IMR-90 (cell line): ENCODE data around the gene TLR1. TPM values are rescaled to one million over a fixed set of nuclear protein-coding genes. Genes with fewer than 3 reads are reported as not detected.

Experiments used
- ATAC-seq: fragments of 200-7000 bp; cut with Tn5 transposase; 2 replicates; pipeline ENCODE4 v1.9.1; 2020; ENCODE audit warnings: low read depth, mild to moderate bottlenecking, moderate library complexity
- BruUV-seq: library from RNA; stranded (reverse); fragments of 400-500 nt; replicated peaks from 2 replicates; lab custom pipeline; 2021; lab: Mats Ljungman, UMichigan
- CTCF ChIA-PET: fragments of 300-600 bp; formaldehyde crosslinking; extraction: SDS; loops from one replicate; lab custom pipeline; 2021; ENCODE audit warnings: antibody characterized with exemption; lab: Yijun Ruan, JAX
- POLR2A ChIA-PET: fragments of 300-600 bp; sonication (Branson Sonifier 250); formaldehyde crosslinking; loops from one replicate; lab custom pipeline; 2022; ENCODE audit warnings: antibody characterized with exemption; ENCODE audit not compliant: unreplicated experiment; lab: Charles Lee
- DNase-seq: peaks from one replicate; pipeline ENCODE4 v3.0.0; 2013
- H2AFZ ChIP-seq: replicated peaks from 2 replicates; pipeline ENCODE3; 2013; ENCODE audit warnings: low read length, mild to moderate bottlenecking; ENCODE audit not compliant: poor library complexity
- H2AK5ac ChIP-seq: 2 replicates; pipeline ENCODE4 v1.6.1; 2013; ENCODE audit warnings: low read depth, low read length, inconsistent platforms
- H2AK9ac ChIP-seq: replicated peaks from 2 replicates; pipeline ENCODE3; 2013; ENCODE audit warnings: mild to moderate bottlenecking, low read depth, low read length, moderate library complexity; ENCODE audit not compliant: poor library complexity
- H2BK120ac ChIP-seq: 2 replicates; pipeline ENCODE4 v1.6.1; 2013; ENCODE audit warnings: low read depth, low read length, inconsistent platforms
- H2BK15ac ChIP-seq: 3 replicates; pipeline ENCODE4 v1.6.1; 2013; ENCODE audit warnings: low read depth, low read length, inconsistent platforms
- H2BK20ac ChIP-seq: 2 replicates; pipeline ENCODE4 v1.6.1; 2013; ENCODE audit warnings: low read depth, mild to moderate bottlenecking, inconsistent platforms, low read length, moderate library complexity
- H2BK5ac ChIP-seq: 2 replicates; pipeline ENCODE4 v1.6.1; 2013; ENCODE audit warnings: mild to moderate bottlenecking, low read depth, low read length, inconsistent platforms; ENCODE audit not compliant: poor library complexity, severe bottlenecking
- H3K14ac ChIP-seq: replicated peaks from 2 replicates; pipeline ENCODE4 v1.6.1; 2013; ENCODE audit warnings: low read depth, low read length, inconsistent platforms
- H3K18ac ChIP-seq: 2 replicates; pipeline ENCODE4 v1.6.1; 2013; ENCODE audit warnings: low read depth, low read length, control low read depth
- H3K23ac ChIP-seq: 2 replicates; pipeline ENCODE4 v1.6.1; 2013; ENCODE audit warnings: low read depth, low read length, inconsistent platforms
- H3K27ac ChIP-seq: 2 replicates; pipeline ENCODE4 v1.5.1; 2013; ENCODE audit warnings: mild to moderate bottlenecking, control low read depth, low read length; ENCODE audit not compliant: insufficient read depth
- H3K27me3 ChIP-seq: 2 replicates; pipeline ENCODE4 v1.6.1; 2013; ENCODE audit warnings: low read length; ENCODE audit not compliant: control insufficient read depth, insufficient read depth
- H3K36me3 ChIP-seq: 2 replicates; pipeline ENCODE4 v1.6.1; 2013; ENCODE audit warnings: low read length, mixed read lengths; ENCODE audit not compliant: control insufficient read depth, insufficient read depth
- H3K4ac ChIP-seq: 2 replicates; pipeline ENCODE4 v1.6.1; 2013; ENCODE audit warnings: low read depth, low read length, inconsistent platforms
- H3K4me1 ChIP-seq: 2 replicates; pipeline ENCODE4 v1.6.1; 2013; ENCODE audit warnings: low read length, mixed read lengths; ENCODE audit not compliant: control insufficient read depth, insufficient read depth
- H3K4me2 ChIP-seq: 2 replicates; pipeline ENCODE4 v1.6.1; 2013; ENCODE audit warnings: low read depth, mild to moderate bottlenecking, control low read depth, low read length, moderate library complexity
- H3K4me3 ChIP-seq: 2 replicates; pipeline ENCODE4 v1.5.1; 2013; ENCODE audit warnings: low read depth, mild to moderate bottlenecking, control low read depth, low read length, moderate library complexity; ENCODE audit not compliant: insufficient read depth
- H3K56ac ChIP-seq: 2 replicates; pipeline ENCODE4 v1.6.1; 2013; ENCODE audit warnings: low read length, inconsistent platforms; ENCODE audit not compliant: insufficient read depth; ENCODE audit errors: extremely low read depth
- H3K79me1 ChIP-seq, 2 experiments: 2 replicates each; pipeline ENCODE4 v1.6.1; 2013; ENCODE audit warnings: low read length in 2 of 2, inconsistent platforms in 1 of 2, low read depth in 1 of 2
- H3K9ac ChIP-seq: 2 replicates; pipeline ENCODE4 v1.6.1; 2013; ENCODE audit warnings: low read depth, low read length, control low read depth
- H3K9me1 ChIP-seq: 2 replicates; pipeline ENCODE4 v1.6.1; 2013; ENCODE audit warnings: low read length, inconsistent platforms; ENCODE audit not compliant: insufficient read depth
- H3K9me3 ChIP-seq: 2 replicates; pipeline ENCODE4 v1.6.1; 2013; ENCODE audit warnings: low read length; ENCODE audit not compliant: control insufficient read depth, insufficient read depth
- H4K20me1 ChIP-seq: 2 replicates; pipeline ENCODE4 v1.6.1; 2013; ENCODE audit warnings: low read length, inconsistent platforms; ENCODE audit not compliant: insufficient read depth
- H4K5ac ChIP-seq: 2 replicates; pipeline ENCODE4 v1.6.1; 2013; ENCODE audit warnings: mild to moderate bottlenecking, low read depth, low read length, control low read depth
- H4K8ac ChIP-seq, 2 experiments: 2 replicates each; pipeline ENCODE4 v1.6.1; 2013; ENCODE audit warnings: low read depth in 2 of 2, low read length in 2 of 2, control low read depth in 1 of 2, inconsistent platforms in 1 of 2
- H4K91ac ChIP-seq: 2 replicates; pipeline ENCODE4 v1.6.1; 2013; ENCODE audit warnings: low read depth, low read length, inconsistent platforms; ENCODE audit not compliant: insufficient read depth
- BHLHE40 ChIP-seq: fragments of 150-350 bp; IDR thresholded peaks from 2 replicates; pipeline ENCODE4 v1.6.1; 2016; ENCODE audit warnings: mild to moderate bottlenecking, low read depth, low read length
- CEBPB ChIP-seq: IDR thresholded peaks from 2 replicates; pipeline ENCODE4 v1.6.1; 2012; ENCODE audit warnings: low read depth, low read length, improper control_type of control experiment
- FOS ChIP-seq: fragments of 150-350 bp; IDR thresholded peaks from 2 replicates; pipeline ENCODE4 v1.6.1; 2016; ENCODE audit warnings: low read depth, low read length
- MAFK ChIP-seq: IDR thresholded peaks from 2 replicates; pipeline ENCODE4 v1.6.1; 2012; ENCODE audit warnings: low read depth, low read length, improper control_type of control experiment
- MAZ ChIP-seq: IDR thresholded peaks from 2 replicates; pipeline ENCODE4 v1.6.1; 2012; ENCODE audit warnings: low read depth, mild to moderate bottlenecking, low read length, improper control_type of control experiment, moderate library complexity, borderline replicate concordance
- MXI1 ChIP-seq: IDR thresholded peaks from 2 replicates; pipeline ENCODE4 v1.6.1; 2012; ENCODE audit warnings: low read depth, mild to moderate bottlenecking, low read length, moderate library complexity, borderline replicate concordance
- NFE2L2 ChIP-seq: fragments of 150-350 bp; IDR thresholded peaks from 2 replicates; pipeline ENCODE4 v1.6.1; 2016; ENCODE audit warnings: low read depth, mild to moderate bottlenecking, low read length
- POLR2A ChIP-seq: IDR thresholded peaks from 2 replicates; pipeline ENCODE4 v1.6.1; 2012; ENCODE audit warnings: mild to moderate bottlenecking, low read depth, low read length
- RAD21 ChIP-seq: IDR thresholded peaks from 2 replicates; pipeline ENCODE4 v1.6.1; 2012; ENCODE audit warnings: low read length, improper control_type of control experiment
- SMC3 ChIP-seq: fragments of 150-350 bp; IDR thresholded peaks from 2 replicates; pipeline ENCODE4 v1.6.1; 2016; ENCODE audit warnings: low read depth, mild to moderate bottlenecking, antibody characterized with exemption, low read length, moderate library complexity
- USF2 ChIP-seq: fragments of 150-350 bp; IDR thresholded peaks from 2 replicates; pipeline ENCODE4 v1.6.1; 2017; ENCODE audit warnings: mild to moderate bottlenecking, antibody characterized with exemption, low read length, low read depth
- dilution Hi-C: fragments of 300-500 bp; cut with HindIII; formaldehyde crosslinking; loops from one replicate; pipeline ENCODE4 v1.14.3; 2018; ENCODE audit warnings: low sequenced_read_pairs; ENCODE audit not compliant: unreplicated experiment
- in situ Hi-C: fragments of 300-500 bp; cut with MboI; formaldehyde crosslinking; loops from 3 replicates; pipeline ENCODE4 v1.14.3; 2019; ENCODE audit warnings: low sequenced_read_pairs, inconsistent platforms, mixed read lengths
- intact Hi-C: fragments of 100-400 bp; cut with micrococcal nuclease; formaldehyde crosslinking; loops from 2 replicates; pipeline ENCODE4 v1.10.0; 2022
- microRNA-seq, 2 experiments: library from miRNA; stranded (forward) in 1 of 2; unstranded in 1 of 2; fragments of 10-50 nt in 1 of 2; fragments of <30 nt in 1 of 2; gene quantifications in 1 of 2; microRNA quantifications in 1 of 2; one replicate each; pipeline versions ENCODE3 to v1.1.0; 2013 to 2020; ENCODE audit not compliant: insufficient read depth in 1 of 2, insufficient read length in 1 of 2, unreplicated experiment in 1 of 2
- polyA plus RNA-seq, 3 experiments: library from polyadenylated mRNA; depleted of rRNA; stranded (reverse); fragments of >200 nt; gene quantifications; 2 replicates each; pipeline ENCODE4 v1.2.3, GENCODE V29; 2012; ENCODE audit warnings: low replicate concordance in 1 of 3
- small RNA-seq, 5 experiments: library from RNA; depleted of rRNA; stranded (forward); fragments of <200 nt; gene quantifications; one replicate each; pipeline ENCODE3, GENCODE V24; 2012
- total RNA-seq: library from RNA; depleted of rRNA; stranded (reverse); fragments of >200 nt; gene quantifications from 2 replicates; pipeline ENCODE4 v1.2.3, GENCODE V29; 2012; rRNA removed

Gene TLR1
- total and polyA plus RNA-seq, 2 of the 4 experiments (the other 2 are of a cell fraction): 0.24 to 1.1 TPM

DNA sequence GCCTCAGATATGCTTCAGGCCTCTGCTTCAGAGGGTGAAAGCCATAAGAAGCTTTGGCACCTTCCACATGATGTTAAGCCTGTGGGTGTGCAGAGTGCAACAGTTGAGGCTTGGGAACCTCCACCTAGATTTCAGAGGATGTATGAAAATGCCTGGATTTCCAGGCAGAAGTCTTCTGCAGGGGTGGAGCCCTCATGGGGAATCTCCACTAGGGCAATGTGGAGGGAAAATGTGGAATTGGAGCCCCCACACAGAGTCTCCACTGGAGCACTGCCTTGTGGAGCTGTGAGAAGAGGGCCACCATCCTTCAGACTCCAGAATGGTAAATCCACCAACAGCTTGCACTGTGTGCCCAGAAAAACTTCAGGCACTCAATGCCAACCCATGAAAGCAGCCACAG is 57.0 kb downstream of the TLR1 start:
- intact Hi-C loops (no loop called here), in situ Hi-C loops (no loop called here)

More for the DNA sequence above, 57.0 kb downstream of the TLR1 start:
- no peak overlapping the region for H3K18ac ChIP-seq
- ATAC-seq: no peak
- peaks cover 7% of the 10 kb centered on the region for H3K4me1 ChIP-seq
- H4K5ac ChIP-seq: no peak overlapping the region
- H2AK5ac ChIP-seq: no peak overlapping the region
- H3K4me3 ChIP-seq: no peak overlapping the region
- H4K8ac ChIP-seq: no peak overlapping the region
- no peak for TF ChIP-seq RAD21
- TF ChIP-seq MXI1: no peak
- TF ChIP-seq POLR2A: no peak
- no peak for TF ChIP-seq MAZ
- no peak for TF ChIP-seq SMC3
- TF ChIP-seq USF2: no peak
- TF ChIP-seq CEBPB: no peak
- no peak for TF ChIP-seq NFE2L2
- no peak for TF ChIP-seq FOS
- TF ChIP-seq MAFK: no peak
- no peak for TF ChIP-seq BHLHE40
- H3K9ac ChIP-seq: no peak overlapping the region
- no peak overlapping the region for H3K56ac ChIP-seq
- ChIA-PET CTCF (no interaction called here), POLR2A (no interaction called here)
- no peak overlapping the region for H2BK120ac ChIP-seq
- no peak for DNase-seq
- no peak overlapping the region for H3K14ac ChIP-seq
- no peak overlapping the region for H3K4me2 ChIP-seq
- no peak overlapping the region for H2BK20ac ChIP-seq
- H3K27ac ChIP-seq: no peak overlapping the region
- BruUV-seq: no TSS peak
- H2AFZ ChIP-seq: no peak overlapping the region
- H3K4ac ChIP-seq: no peak overlapping the region
- peaks cover 6% of the 10 kb centered on the region for H3K9me1 ChIP-seq
- H4K20me1 ChIP-seq: peaks cover 2% of the 10 kb centered on the region; the same call in 1 of the 2 replicates
- H2BK15ac ChIP-seq: no peak overlapping the region
- dilution Hi-C loops: no loop called here
- H3K36me3 ChIP-seq: no peaks in the 10 kb centered on the region
- H3K79me1 ChIP-seq: no peaks in the 10 kb centered on the region
- H2BK5ac ChIP-seq: no peak overlapping the region
- peaks cover 2% of the 10 kb centered on the region; the same call in 1 of the 2 replicates for H3K27me3 ChIP-seq
- H3K9me3 ChIP-seq: peaks cover 6% of the 10 kb centered on the region
- no peak overlapping the region for H3K23ac ChIP-seq
- no peak overlapping the region for H2AK9ac ChIP-seq
- H4K91ac ChIP-seq: no peak overlapping the region

Small RNA genes lying within 50 kb of the gene (microRNA-seq; reads per million reads assigned to microRNA genes)
- not detected for gene RNA5SP158 (ENCODE audit: insufficient read depth, insufficient read length)

Small RNA genes lying within 50 kb of the gene (small RNA-seq; reads per million reads assigned to genes)
- gene RNA5SP158: 0 reads per million in 5 experiments

Other genes starting within 250 kb of the TLR1 start
- gene KLF3, start 140.6 kb downstream of the TLR1 start, total RNA-seq: 8.2 and 9.4 TPM in 2 replicates
- 11.6 and 12.6 TPM in 2 replicates for gene KLF3, start 140.6 kb downstream of the TLR1 start, polyA plus RNA-seq (2012; rRNA removed)
- gene TLR10, start 21.8 kb downstream of the TLR1 start, total RNA-seq: not detected in 2 replicates
- gene TLR10, start 21.8 kb downstream of the TLR1 start, polyA plus RNA-seq (2012; rRNA removed): not detected in 2 replicates
- 3.9 and 4.4 TPM in 2 replicates for gene TLR6, start 52.0 kb upstream of the TLR1 start, total RNA-seq
- gene TLR6, start 52.0 kb upstream of the TLR1 start, polyA plus RNA-seq (2012; rRNA removed): 0.96 and 1.4 TPM in 2 replicates
- 507 and 649 TPM in 2 replicates for gene FAM114A1, start 63.0 kb upstream of the TLR1 start, total RNA-seq
- gene FAM114A1, start 63.0 kb upstream of the TLR1 start, polyA plus RNA-seq (2012; rRNA removed): 135 and 152 TPM in 2 replicates
- gene TMEM156, start 227.6 kb upstream of the TLR1 start, total RNA-seq: 0.54 and 0.83 TPM in 2 replicates
- gene TMEM156, start 227.6 kb upstream of the TLR1 start, polyA plus RNA-seq (2012; rRNA removed): 0.53 and 0.82 TPM in 2 replicates